Caco-2 (cell line): Measurements from ENCODE around the gene FAM124A. TPM values are rescaled to one million over a fixed set of nuclear protein-coding genes. Genes with fewer than 3 reads are reported as not detected.

Experiments
- BruUV-seq: library from RNA; stranded (reverse); fragments of 400-500 nt; replicated peaks from 2 replicates; lab custom pipeline; 2021; lab: Mats Ljungman, UMichigan
- CTCF ChIA-PET: fragments of 300-600 bp; sonication (Branson Sonifier 250); formaldehyde crosslinking; loops from one replicate; lab custom pipeline; 2022; ENCODE audit warnings: antibody characterized with exemption; lab: Charles Lee
- POLR2A ChIA-PET: fragments of 300-600 bp; sonication (Branson Sonifier 250); formaldehyde crosslinking; loops from one replicate; lab custom pipeline; 2022; ENCODE audit warnings: antibody characterized with exemption; lab: Charles Lee
- DNase-seq, 2 experiments: peaks; one replicate each; pipeline versions ENCODE4 v3.0.0 to v3.0.0-alpha.2; 2020 to 2022
- H3K27me3 ChIP-seq: replicated peaks from 2 replicates; pipeline ENCODE4 v1.6.0; 2011; ENCODE audit warnings: low read length; ENCODE audit not compliant: control insufficient read depth, insufficient read depth
- H3K36me3 ChIP-seq: 2 replicates; pipeline ENCODE4 v1.5.1; 2011; ENCODE audit warnings: low read length; ENCODE audit not compliant: control insufficient read depth, insufficient read depth
- H3K4me1 ChIP-seq: fragments of 250-450 bp; sonication (Bioruptor Pico); 2 replicates; pipeline ENCODE4 v1.5.1; 2020; ENCODE audit warnings: mild to moderate bottlenecking
- H3K4me3 ChIP-seq: 2 replicates; pipeline ENCODE4 v1.5.1; 2011; ENCODE audit warnings: low read depth, mild to moderate bottlenecking, control low read depth, low read length
- H3K9me3 ChIP-seq: fragments of 250-450 bp; sonication (Bioruptor Pico); 2 replicates; pipeline ENCODE4 v1.5.1; 2020; ENCODE audit warnings: mild to moderate bottlenecking, moderate library complexity
- H3K27ac Mint-ChIP-seq: one replicate; pipeline ENCODE4 v1.8.0; 2022; ENCODE audit warnings: mixed read lengths; ENCODE audit not compliant: unreplicated experiment
- H3K27me3 Mint-ChIP-seq: one replicate; pipeline ENCODE4 v1.8.0; 2022; ENCODE audit warnings: mixed read lengths; ENCODE audit not compliant: insufficient read depth, unreplicated experiment
- H3K36me3 Mint-ChIP-seq: one replicate; pipeline ENCODE4 v1.8.0; 2022; ENCODE audit warnings: mild to moderate bottlenecking, mixed read lengths; ENCODE audit not compliant: insufficient read depth, unreplicated experiment
- H3K4me1 Mint-ChIP-seq: one replicate; pipeline ENCODE4 v1.8.0; 2022; ENCODE audit warnings: low read depth, mixed read lengths; ENCODE audit not compliant: unreplicated experiment
- H3K4me3 Mint-ChIP-seq: one replicate; pipeline ENCODE4 v1.8.0; 2022; ENCODE audit warnings: mild to moderate bottlenecking, moderate library complexity, mixed read lengths; ENCODE audit not compliant: unreplicated experiment
- H3K9me3 Mint-ChIP-seq: one replicate; pipeline ENCODE4 v1.8.0; 2022; ENCODE audit warnings: mixed read lengths; ENCODE audit not compliant: unreplicated experiment
- intact Hi-C: fragments of 100-400 bp; cut with micrococcal nuclease; formaldehyde crosslinking; loops from one replicate; pipeline ENCODE4 v1.10.0; 2022; ENCODE audit not compliant: unreplicated experiment
- total RNA-seq: library from RNA; stranded (reverse); gene quantifications from 2 replicates; pipeline ENCODE4 v1.2.3, GENCODE V29; 2022
- TF ChIP-seq, protein P1 (sequence below), 2 experiments: fragments of 200-600 bp in 1 of 2; IDR thresholded peaks; 1 replicate in 1 of 2; 2 replicates in 1 of 2; pipeline versions ENCODE4 v1.5.1 to v1.8.0; 2011 to 2022; ENCODE audit warnings: antibody characterized with exemption in 1 of 2, control low read depth in 1 of 2, inconsistent platforms in 1 of 2, low read depth in 1 of 2, low read length in 1 of 2, mild to moderate bottlenecking in 1 of 2, moderate library complexity in 1 of 2; ENCODE audit not compliant: insufficient read depth in 1 of 2, severe bottlenecking in 1 of 2, unreplicated experiment in 1 of 2

Gene FAM124A
- total RNA-seq, 1 experiment from 2014 or later, result 0.52 TPM

DNA sequence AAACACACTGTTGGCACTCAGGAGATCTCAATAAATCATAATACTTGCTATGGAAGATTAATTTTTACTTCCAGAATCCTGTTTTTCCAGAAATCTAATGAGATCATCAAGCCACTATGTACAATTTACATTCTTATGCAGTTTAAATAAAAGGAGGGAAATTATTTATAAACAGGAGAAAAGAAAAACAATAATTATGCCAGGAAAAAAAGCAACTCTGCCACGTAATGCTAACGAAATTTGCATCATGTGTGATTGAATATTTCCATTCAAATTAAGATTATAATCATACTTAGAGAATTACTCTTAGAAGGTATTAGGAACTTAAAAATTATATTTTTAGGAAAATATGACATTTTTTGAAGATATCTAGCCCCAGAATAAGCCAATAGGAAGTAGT lies 13.0 kb downstream of the FAM124A start:
- no peak overlapping the region for H3K4me3 ChIP-seq
- no peaks in the 10 kb centered on the region for H3K4me1 ChIP-seq
- H3K27me3 ChIP-seq, result no peaks in the 10 kb centered on the region; the same call in none of the 2 replicates
- CTCF ChIA-PET, result no interaction called here
- H3K9me3 Mint-ChIP-seq, result no peaks in the 10 kb centered on the region
- DNase-seq, result no peak
- intact Hi-C loops, result no loop called here
- no TSS peak for BruUV-seq
- TF ChIP-seq, protein P1, sequence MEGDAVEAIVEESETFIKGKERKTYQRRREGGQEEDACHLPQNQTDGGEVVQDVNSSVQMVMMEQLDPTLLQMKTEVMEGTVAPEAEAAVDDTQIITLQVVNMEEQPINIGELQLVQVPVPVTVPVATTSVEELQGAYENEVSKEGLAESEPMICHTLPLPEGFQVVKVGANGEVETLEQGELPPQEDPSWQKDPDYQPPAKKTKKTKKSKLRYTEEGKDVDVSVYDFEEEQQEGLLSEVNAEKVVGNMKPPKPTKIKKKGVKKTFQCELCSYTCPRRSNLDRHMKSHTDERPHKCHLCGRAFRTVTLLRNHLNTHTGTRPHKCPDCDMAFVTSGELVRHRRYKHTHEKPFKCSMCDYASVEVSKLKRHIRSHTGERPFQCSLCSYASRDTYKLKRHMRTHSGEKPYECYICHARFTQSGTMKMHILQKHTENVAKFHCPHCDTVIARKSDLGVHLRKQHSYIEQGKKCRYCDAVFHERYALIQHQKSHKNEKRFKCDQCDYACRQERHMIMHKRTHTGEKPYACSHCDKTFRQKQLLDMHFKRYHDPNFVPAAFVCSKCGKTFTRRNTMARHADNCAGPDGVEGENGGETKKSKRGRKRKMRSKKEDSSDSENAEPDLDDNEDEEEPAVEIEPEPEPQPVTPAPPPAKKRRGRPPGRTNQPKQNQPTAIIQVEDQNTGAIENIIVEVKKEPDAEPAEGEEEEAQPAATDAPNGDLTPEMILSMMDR (IDR thresholded peaks at IDR 0.05; ENCODE audit: insufficient read depth in 1 of 2, low read depth in 1 of 2, low read length in 1 of 2, severe bottlenecking in 1 of 2, unreplicated experiment in 1 of 2), result no peak
- H3K27ac Mint-ChIP-seq, result no peak overlapping the region
- POLR2A ChIA-PET, result no interaction called here
- H3K4me3 Mint-ChIP-seq, result no peak overlapping the region
- peaks cover 1% of the 10 kb centered on the region; the same call in 1 of the 2 replicates for H3K36me3 ChIP-seq
- no peaks in the 10 kb centered on the region for H3K36me3 Mint-ChIP-seq
- no peaks in the 10 kb centered on the region for H3K4me1 Mint-ChIP-seq
- H3K27me3 Mint-ChIP-seq, result peaks cover 18% of the 10 kb centered on the region
- no peaks in the 10 kb centered on the region for H3K9me3 ChIP-seq

DNA sequence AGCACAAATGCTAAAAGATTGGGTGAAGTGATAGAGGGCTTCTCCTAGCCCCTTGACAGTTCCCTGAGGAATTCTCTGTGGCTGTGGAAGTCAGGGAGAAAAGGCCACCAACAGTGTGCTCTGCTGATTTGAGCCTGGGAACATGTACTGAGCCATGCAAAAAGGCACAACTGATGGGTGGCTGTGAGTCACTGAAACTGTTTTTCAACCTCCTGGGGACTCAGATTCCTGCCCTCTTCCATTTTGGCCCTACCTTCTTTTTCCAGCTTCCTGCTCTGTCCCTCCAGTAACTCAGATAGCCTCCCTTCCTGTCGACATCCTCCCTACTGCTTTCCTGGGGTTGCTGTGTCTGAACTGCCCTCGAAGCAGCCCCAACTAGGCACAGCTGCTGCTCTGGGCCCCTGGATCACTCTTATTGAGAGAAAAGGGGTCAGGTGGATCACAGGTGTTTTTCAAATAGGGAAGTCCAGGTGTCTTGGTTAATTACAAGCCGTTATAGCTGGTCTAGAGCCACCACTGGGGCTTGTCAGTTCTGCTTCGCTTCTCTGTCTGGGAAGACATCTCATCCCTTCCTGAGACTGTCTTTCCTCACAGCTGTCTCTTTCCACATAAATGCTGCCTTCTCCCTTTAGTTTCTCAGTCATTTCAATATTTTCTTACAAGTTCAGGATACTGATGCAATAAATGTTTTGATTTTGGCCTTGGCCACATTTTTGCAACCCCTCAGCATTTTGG lies 13.7 kb downstream of the FAM124A start:
- H3K36me3 ChIP-seq, result peaks cover 1% of the 10 kb centered on the region; the same call in 1 of the 2 replicates
- H3K4me3 ChIP-seq, result no peak overlapping the region
- H3K4me3 Mint-ChIP-seq, result no peak overlapping the region
- no peaks in the 10 kb centered on the region for H3K9me3 Mint-ChIP-seq
- TF ChIP-seq, protein P1 (IDR thresholded peaks at IDR 0.05; ENCODE audit: insufficient read depth in 1 of 2, low read depth in 1 of 2, low read length in 1 of 2, severe bottlenecking in 1 of 2, unreplicated experiment in 1 of 2), result no peak
- no TSS peak for BruUV-seq
- H3K27me3 Mint-ChIP-seq, result peaks cover 15% of the 10 kb centered on the region
- intact Hi-C loops, result no loop called here
- no peaks in the 10 kb centered on the region for H3K9me3 ChIP-seq
- no peaks in the 10 kb centered on the region for H3K36me3 Mint-ChIP-seq
- H3K4me1 Mint-ChIP-seq, result no peaks in the 10 kb centered on the region
- no peaks in the 10 kb centered on the region for H3K4me1 ChIP-seq
- ChIA-PET CTCF (interaction anchor here (0.6 to 0.8 kb wide), 2 partner anchors 11 to 50 kb away, joined by 3 read pairs; no protein-coding TSS in a partner anchor), POLR2A (no interaction called here)
- H3K27me3 ChIP-seq, result no peaks in the 10 kb centered on the region; the same call in none of the 2 replicates
- H3K27ac Mint-ChIP-seq, result no peak overlapping the region
- no peak for DNase-seq

- intact Hi-C loops, result no loop called here
- CTCF ChIA-PET, result interaction anchor here (0.6 to 0.8 kb wide), 2 partner anchors 12 to 50 kb away, joined by 3 read pairs; no protein-coding TSS in a partner anchor
- peaks cover 12% of the 10 kb centered on the region for H3K27me3 Mint-ChIP-seq
- Histone ChIP-seq H3K27me3 (no peaks in the 10 kb centered on the region; the same call in none of the 2 replicates), H3K36me3 (peaks cover under 1% of the 10 kb centered on the region; the same call in 1 of the 2 replicates), H3K4me3 (no peak overlapping the region), H3K4me1 (no peaks in the 10 kb centered on the region), H3K9me3 (no peaks in the 10 kb centered on the region)
- TF ChIP-seq, protein P1 (IDR thresholded peaks at IDR 0.05; ENCODE audit: insufficient read depth in 1 of 2, low read depth in 1 of 2, low read length in 1 of 2, severe bottlenecking in 1 of 2, unreplicated experiment in 1 of 2), result no peak
- POLR2A ChIA-PET, result no interaction called here
- no peaks in the 10 kb centered on the region for H3K4me1 Mint-ChIP-seq
- BruUV-seq, result no TSS peak
- no peak overlapping the region for H3K4me3 Mint-ChIP-seq
- H3K36me3 Mint-ChIP-seq, result no peaks in the 10 kb centered on the region
- no peaks in the 10 kb centered on the region for H3K9me3 Mint-ChIP-seq
- H3K27ac Mint-ChIP-seq, result no peak overlapping the region
- no peak for DNase-seq
These were observed 14.2 kb downstream of the FAM124A start for GRCh38 chr13:51236491-51236792.
